ENCODE measurements around the gene HS1BP3.

The HS1BP3 gene

DNA sequence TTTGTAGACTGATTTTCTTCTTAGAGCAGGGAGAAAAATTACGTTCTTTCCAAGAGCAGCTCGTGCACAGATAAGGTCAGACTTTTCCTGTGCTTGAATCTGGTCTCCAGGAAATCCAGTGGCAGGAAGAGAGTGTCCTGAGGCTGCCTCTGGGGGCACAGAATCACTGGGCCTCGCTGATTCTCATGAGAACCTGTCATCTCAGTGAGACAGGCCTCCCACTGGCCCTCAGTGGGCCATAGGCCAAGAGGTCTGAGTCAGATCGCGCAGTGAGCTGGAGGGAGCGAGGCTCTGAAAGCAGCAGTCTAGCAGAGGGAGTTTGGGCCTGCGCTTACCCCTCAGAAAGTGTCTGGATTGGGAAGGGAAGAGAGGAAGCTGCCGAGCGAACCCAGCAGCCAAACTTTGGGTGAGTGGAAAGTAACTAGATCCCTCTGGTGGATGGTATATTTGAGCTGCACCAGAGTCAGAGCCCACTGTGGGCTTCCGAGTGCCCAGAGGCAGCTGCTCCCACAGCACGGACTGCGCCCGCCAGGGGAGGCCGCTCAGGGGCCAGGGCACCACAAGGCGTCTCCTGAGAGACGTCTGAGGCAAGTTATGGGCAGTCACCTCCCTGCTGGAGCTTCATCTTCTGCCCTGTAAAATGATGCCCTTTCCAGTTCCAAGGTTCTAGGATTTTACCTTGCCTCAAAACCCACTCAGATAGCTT lies 24.2 kb upstream of the HS1BP3 start:
- DNase-seq: no peak

DNA sequence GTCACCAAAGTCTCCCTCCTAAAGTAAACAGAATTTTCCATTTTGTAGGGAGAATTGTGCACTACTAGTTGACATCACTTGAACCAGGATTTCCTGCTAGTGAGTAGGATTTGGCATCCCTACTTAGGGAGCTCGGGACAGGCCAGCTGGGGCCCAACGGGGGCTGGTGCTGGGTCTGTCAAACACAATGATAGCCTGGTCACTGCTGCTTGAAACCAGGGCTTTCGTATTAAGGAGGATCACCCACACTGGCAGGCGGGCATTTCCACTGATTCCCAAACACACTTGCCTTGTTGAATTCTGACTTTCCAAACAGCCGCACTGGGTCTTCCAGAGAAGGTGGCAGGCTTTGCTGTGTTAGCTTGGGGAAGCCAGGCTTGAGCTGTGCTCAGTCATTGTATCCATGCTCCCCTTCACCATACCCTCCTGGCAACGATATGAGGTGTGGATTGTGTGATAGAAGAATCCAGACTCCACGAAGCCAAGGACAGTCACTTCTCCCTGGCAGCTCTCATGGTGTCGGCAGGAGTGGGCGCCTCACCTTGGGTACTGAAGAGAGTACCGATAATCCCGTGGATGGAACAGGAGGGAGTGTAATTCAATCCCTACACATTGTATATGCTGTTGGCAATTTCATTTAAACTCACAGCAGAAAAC lies 23.5 kb upstream of the HS1BP3 start:
- DNase-seq: no peak

DNA sequence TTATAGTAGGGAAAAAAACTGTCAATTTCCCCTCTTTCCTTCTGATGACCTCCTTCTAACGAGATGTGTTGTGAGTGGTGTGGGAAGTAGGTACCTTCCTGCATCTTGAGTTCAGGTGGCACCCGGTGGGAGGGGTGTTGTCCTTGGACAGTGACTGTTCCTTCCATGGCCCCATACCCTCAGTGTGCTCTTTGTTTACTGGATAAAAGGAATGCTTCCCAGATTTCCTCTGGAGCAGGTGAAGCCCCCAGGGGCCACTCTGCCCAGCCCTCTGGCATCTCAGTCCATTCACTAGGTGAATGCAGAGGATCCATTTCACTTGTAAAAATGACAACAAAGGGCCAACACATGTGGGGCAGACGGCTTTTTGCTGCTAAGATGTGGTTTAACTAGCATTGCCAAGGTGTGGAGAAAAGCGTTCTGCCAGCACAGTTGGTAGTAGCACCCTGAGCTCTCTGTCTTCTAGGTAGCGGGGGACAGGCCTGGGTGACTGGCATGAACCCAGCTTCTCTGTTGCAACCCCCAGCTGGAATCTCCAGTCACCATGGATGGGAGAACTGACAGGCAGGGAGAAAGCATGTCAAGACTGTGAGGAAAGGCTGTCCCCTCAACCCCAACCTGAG lies 22.9 kb upstream of the HS1BP3 start:
- DNase-seq: no peak

GRCh38 chr2:20672201-20672951 lies 21.5 kb upstream of the HS1BP3 start:
- no peak for DNase-seq

- DNase-seq: no peak
Measured at GRCh38 chr2:20671736-20672080, 20.8 kb upstream of the HS1BP3 start.

- DNase-seq: no peak
Measured at GRCh38 chr2:20671036-20671735, 20.3 kb upstream of the HS1BP3 start.

GRCh38 chr2:20670315-20671035 lies 19.6 kb upstream of the HS1BP3 start:
- DNase-seq: no peak

GRCh38 chr2:20669562-20670314 lies 18.8 kb upstream of the HS1BP3 start:
- no peak for DNase-seq

DNA sequence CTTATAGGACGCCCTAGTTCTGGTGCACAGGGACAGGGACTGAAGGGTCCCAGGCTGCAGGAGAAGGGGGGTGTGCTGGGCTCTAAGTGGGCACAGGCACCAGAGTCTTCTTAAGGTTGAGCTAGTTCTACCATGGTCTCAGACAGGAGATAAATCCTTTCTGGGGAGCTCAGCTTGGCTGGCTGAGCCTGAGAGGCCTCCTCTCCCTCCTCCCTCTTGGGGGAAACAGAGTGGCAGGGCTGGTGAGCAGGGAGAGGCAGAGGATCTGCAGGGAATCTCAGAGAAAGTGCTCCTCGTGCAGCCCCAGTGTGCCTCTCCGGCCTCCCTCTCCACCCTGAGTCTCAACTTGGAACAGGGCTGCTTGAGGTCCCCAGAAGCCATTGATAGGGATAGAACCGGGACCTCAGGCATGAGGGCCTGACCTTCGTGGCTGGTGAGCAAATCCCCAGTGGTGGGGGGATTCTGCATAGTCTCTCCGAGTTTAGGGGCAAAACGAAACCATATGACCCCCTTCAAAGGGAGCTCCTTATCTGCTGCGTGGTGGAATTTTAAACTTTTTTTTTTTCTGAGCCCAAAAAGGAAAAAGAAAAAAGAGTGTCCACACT lies 18.1 kb upstream of the HS1BP3 start:
- DNase-seq: no peak

DNA sequence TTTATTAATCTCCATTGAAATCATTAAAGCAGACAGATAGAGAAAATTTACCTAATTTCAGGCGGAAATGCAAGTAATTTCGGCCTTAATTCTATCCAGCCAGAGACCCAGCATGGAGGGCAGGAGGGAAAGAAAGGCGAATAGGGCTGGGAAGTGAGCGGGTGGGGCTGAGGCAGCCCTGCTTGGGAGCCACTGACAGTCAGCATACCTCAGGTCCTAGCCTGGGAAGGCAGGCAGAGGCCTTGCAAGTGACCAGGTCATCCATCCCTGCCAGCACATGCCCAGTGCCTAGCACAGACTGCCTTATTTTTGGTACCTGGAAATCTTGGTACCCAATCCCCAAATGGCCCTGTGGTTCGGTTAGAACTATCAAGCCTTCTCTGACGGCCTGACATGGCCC lies 17.6 kb upstream of the HS1BP3 start:
- DNase-seq: no peak

- no peak for DNase-seq
Measured at GRCh38 chr2:20667531-20668401, 16.9 kb upstream of the HS1BP3 start.

DNA sequence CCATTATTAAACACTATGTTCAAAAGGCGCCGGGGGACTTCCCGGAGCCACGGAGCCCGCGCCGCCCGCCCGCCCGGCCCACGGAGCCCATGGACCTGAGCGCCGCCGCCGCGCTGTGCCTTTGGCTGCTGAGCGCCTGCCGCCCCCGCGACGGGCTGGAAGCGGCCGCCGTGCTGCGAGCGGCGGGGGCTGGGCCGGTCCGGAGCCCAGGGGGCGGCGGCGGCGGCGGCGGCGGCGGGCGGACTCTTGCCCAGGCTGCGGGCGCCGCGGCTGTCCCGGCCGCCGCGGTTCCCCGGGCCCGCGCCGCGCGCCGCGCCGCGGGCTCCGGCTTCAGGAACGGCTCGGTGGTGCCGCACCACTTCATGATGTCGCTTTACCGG lies 16.2 kb upstream of the HS1BP3 start:
- DNase-seq: no peak

- DNase-seq: peak; percentile 27 to 58
Measured at GRCh38 chr2:20666304-20667150, 15.6 kb upstream of the HS1BP3 start, which contains the start of gene GDF7. TSS of gene GDF7 (plus strand) at chr2:20667144. CDS start at chr2:20667240, 96 bp downstream.

GRCh38 chr2:20666005-20666303 lies 15.1 kb upstream of the HS1BP3 start:
- DNase-seq: no peak

DNA sequence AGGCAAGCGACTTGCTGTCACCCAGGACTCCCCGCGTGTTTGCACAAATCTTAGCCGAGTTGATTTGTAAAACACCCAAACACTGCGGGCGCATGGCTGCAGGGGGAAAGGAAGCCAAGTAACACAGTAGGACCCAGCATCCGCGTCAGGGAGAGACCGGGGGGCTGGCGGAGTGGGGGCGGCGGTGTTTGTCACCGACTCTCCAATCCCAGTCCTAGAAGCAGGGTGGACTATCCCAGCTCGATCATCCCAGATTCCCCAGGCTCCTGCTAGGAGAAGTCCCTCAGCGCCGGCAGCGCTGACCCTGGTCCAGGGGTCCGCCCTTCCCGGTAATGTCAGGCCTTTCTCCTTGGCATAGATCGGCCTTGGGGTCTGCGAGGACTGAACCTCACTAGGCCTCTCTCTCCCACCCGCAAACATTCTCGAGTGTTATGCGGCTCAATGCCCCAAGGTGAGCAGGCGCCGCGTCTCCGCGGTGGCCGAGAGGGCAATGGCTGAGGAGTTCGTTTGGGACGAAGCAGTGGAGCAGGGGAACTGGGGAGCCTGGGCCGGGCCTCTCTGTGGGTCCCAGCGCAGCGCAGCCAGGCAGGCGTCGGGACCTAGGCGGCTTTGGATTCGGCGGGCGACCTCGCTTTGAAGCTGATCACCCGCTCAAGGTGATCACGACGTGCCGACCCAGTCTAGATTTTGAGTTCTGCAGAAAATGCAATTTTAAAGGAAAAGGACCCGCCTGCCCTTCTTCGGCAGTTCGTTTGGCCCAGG lies 14.5 kb upstream of the HS1BP3 start:
- no peak for DNase-seq

GRCh38 chr2:20664431-20665242 lies 13.7 kb upstream of the HS1BP3 start:
- no peak for DNase-seq

DNA sequence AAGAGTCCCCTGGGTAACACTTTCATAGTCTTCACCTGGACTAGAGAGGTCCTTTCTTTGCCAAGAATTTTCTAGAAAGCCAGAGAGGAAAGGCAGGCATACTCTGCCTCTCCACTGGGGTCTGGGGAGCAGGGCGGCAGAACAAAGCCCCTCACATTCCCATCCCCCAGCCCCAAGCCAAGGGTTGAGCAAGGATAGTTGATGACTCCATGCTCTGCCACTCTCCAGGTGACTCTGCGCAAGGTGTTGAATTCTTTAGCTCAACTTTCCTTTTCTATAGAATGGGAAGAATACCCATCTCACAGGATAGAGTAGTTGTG lies 13.1 kb upstream of the HS1BP3 start:
- no peak for DNase-seq
